K562 (cell line): ENCODE measurements around the gene TNPO3. TPM values are rescaled to one million over a fixed set of nuclear protein-coding genes. Genes with fewer than 3 reads are reported as not detected.

ENCODE experiments used
- ATF1 ChIP-seq, 2 experiments: fragments of 450-650 bp in 1 of 2; IDR thresholded peaks; 2 replicates each; pipeline ENCODE4 v1.6.1; 2016; ENCODE audit warnings: missing compliant biosample characterization in 1 of 2, missing genetic modification characterization in 1 of 2
- ATF4 ChIP-seq: fragments of 450-650 bp; formaldehyde crosslinking; IDR thresholded peaks from 2 replicates; pipeline ENCODE4 v1.4.0; 2022; ENCODE audit warnings: mild to moderate bottlenecking, moderate library complexity
- CBFB ChIP-seq: sonication (generic); formaldehyde crosslinking; IDR thresholded peaks from 2 replicates; pipeline ENCODE4 v1.4.0; 2020; ENCODE audit warnings: mild to moderate bottlenecking, missing genetic modification reagents
- CTBP1 ChIP-seq: fragments of 450-650 bp; IDR thresholded peaks from 2 replicates; pipeline ENCODE4 v1.6.1; 2016; ENCODE audit warnings: borderline replicate concordance
- HSF4 ChIP-seq: fragments of 250-450 bp; sonication (Bioruptor Pico); IDR thresholded peaks from 2 replicates; pipeline ENCODE4 v2.1.2; 2022; ENCODE audit warnings: mild to moderate bottlenecking, moderate library complexity, borderline replicate concordance
- SMC3 ChIP-seq: conservative IDR thresholded peaks from 2 replicates; pipeline ENCODE4 v1.6.1; 2011; ENCODE audit warnings: low read depth, low read length, improper control_type of control experiment; ENCODE audit not compliant: insufficient read depth
- SRSF9 ChIP-seq: fragments of 200-400 bp; formaldehyde crosslinking; IDR thresholded peaks from 2 replicates; pipeline ENCODE4 v1.6.1; 2017; ENCODE audit warnings: low read depth, low read length, borderline replicate concordance
- TRIM28 ChIP-seq: fragments of 450-650 bp; IDR thresholded peaks from 2 replicates; pipeline ENCODE4 v1.6.1; 2017
- ZNF318 ChIP-seq, 2 experiments: fragments of 450-650 bp; IDR thresholded peaks; 2 replicates each; pipeline ENCODE4 v1.6.1; 2016; ENCODE audit warnings: mild to moderate bottlenecking in 2 of 2, borderline replicate concordance in 1 of 2, low read depth in 1 of 2, moderate library complexity in 1 of 2
- ZNF398 ChIP-seq: fragments of 250-450 bp; sonication (Bioruptor Pico); IDR thresholded peaks from 2 replicates; pipeline ENCODE4 v1.8.0; 2021; ENCODE audit warnings: moderate library complexity, mild to moderate bottlenecking, inconsistent platforms
- polyA plus RNA-seq, 8 experiments: library from polyadenylated mRNA; depleted of rRNA in 4 of 8; stranded (reverse) in 5 of 8; unstranded in 3 of 8; fragments of >200 nt; fragmentation: Nextera tagmentation in 2 of 8; fragmentation: Illumina TruSeq in 1 of 8; extraction: Ambion mirVana in 2 of 8; extraction: Trizol in 1 of 8; gene quantifications; 2 replicates each; pipeline versions ENCODE4 v1.2.1 to v1.2.3, GENCODE V29; 2011 to 2014; ENCODE audit warnings: inconsistent platforms in 1 of 8, missing spikeins in 1 of 8
- total RNA-seq, 7 experiments: library from RNA; depleted of rRNA in 6 of 7; stranded (reverse); fragments of >200 nt in 6 of 7; fragmentation: Illumina TruSeq in 2 of 7; extraction: Trizol in 2 of 7; gene quantifications; 2 replicates each; pipeline versions ENCODE4 v1.2.1 to v1.2.3, GENCODE V29; 2011 to 2021; ENCODE audit warnings: low replicate concordance in 1 of 7
- TF ChIP-seq, protein P1 (sequence below): fragments of 250-450 bp; sonication (Bioruptor Pico); IDR thresholded peaks from 2 replicates; pipeline ENCODE4 v1.5.0; 2021
- TF ChIP-seq, protein P2 (sequence below): fragments of 450-650 bp; IDR thresholded peaks from 2 replicates; pipeline ENCODE4 v1.6.1; 2016; ENCODE audit warnings: missing biosample characterization, missing genetic modification characterization

Gene TNPO3
- total and polyA plus RNA-seq, 9 of the 15 experiments (the other 6 are each of a cell fraction or from before 2014, with no cell fraction given) = 35.8 to 125 (median 110) TPM

DNA sequence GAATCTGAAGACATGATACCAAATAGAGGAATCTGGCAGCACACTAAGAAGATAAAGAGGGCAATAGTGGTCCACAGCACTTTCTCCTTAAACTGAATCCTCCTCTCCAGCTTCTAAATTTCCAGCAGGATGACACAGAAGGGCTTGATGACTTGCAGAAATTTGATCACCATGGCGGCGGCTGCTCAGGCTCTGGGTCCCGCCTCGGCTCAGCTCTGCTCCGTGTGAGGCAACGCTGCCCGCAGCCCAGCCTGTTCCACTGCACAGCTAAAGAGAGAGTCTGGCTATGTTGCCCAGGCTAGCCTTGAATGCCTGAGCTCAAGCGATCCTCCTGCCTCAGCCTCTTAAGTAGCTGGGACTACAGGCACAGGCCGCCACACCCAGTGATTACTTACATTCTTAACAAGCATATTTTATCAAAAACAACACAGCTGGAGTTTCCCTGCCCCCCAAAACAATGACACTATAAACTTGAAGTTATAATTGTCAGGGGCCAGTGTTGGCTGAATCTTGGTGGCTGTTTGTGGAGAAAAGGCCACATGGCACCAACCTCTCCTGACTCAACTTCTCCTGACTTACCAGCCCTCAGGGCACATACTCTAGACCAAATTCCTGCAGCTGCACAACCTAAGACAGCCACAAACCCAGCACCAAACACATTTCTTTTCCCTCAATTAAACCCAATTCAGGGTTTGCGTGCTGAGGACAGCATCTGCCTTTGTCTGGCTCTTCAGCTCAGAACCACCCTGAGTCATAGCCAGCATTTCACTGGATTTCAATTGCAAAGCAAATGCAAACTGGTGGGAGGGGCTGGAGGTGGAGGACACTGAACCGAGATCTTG lies 11.6 kb upstream of the TNPO3 start (continued):
- TF ChIP-seq ZNF398 (CRISPR knock-in tag) (no peak), CBFB (CRISPR knock-in tag) (peak; percentile 72; the same call in 1 of the 2 replicates), ATF4 (CRISPR knock-in tag) (peak; percentile 79), CTBP1 (peak; percentile 78), ATF1 (CRISPR knock-in tag; IDR thresholded peaks at IDR 0.05) (no peak), ATF1 (tag; IDR thresholded peaks at IDR 0.05) (peak; percentile 48), ZNF318 (IDR thresholded peaks at IDR 0.05; ENCODE audit: borderline replicate concordance in 1 of 2, low read depth in 1 of 2) (peak in 1 of 2 experiments; percentile 10; a peak in 1 of 4 replicates), SMC3 (no peak), SRSF9 (no peak), TRIM28 (peak; percentile 71), HSF4 (CRISPR knock-in tag) (peak; percentile 2; the same call in 1 of the 2 replicates)
- TF ChIP-seq, protein P1, sequence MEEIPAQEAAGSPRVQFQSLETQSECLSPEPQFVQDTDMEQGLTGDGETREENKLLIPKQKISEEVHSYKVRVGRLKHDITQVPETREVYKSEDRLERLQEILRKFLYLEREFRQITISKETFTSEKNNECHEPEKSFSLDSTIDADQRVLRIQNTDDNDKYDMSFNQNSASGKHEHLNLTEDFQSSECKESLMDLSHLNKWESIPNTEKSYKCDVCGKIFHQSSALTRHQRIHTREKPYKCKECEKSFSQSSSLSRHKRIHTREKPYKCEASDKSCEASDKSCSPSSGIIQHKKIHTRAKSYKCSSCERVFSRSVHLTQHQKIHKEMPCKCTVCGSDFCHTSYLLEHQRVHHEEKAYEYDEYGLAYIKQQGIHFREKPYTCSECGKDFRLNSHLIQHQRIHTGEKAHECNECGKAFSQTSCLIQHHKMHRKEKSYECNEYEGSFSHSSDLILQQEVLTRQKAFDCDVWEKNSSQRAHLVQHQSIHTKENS (CRISPR knock-in tag) = no peak
- TF ChIP-seq, protein P2, sequence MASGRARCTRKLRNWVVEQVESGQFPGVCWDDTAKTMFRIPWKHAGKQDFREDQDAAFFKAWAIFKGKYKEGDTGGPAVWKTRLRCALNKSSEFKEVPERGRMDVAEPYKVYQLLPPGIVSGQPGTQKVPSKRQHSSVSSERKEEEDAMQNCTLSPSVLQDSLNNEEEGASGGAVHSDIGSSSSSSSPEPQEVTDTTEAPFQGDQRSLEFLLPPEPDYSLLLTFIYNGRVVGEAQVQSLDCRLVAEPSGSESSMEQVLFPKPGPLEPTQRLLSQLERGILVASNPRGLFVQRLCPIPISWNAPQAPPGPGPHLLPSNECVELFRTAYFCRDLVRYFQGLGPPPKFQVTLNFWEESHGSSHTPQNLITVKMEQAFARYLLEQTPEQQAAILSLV = peak; percentile 50
